GM19351 (cell line): ENCODE results near the gene PSMG4.
"Not testable (repeated sequence)": the region's sequence is repeated elsewhere in the genome, so short reads cannot be mapped to it uniquely, and the experiment has no call there.

ENCODE experiments used
- ATAC-seq: cut with Tn5 transposase; IDR thresholded peaks from one replicate; pipeline ENCODE4 v1.9.1; 2021; ENCODE audit warnings: mild to moderate bottlenecking, moderate library complexity; ENCODE audit not compliant: unreplicated experiment

The PSMG4 gene

GRCh38 chr6:3230256-3230882, 28.4 kb upstream of the PSMG4 start:
- no peak for ATAC-seq

GRCh38 chr6:3230900-3231246, 27.9 kb upstream of the PSMG4 start:
- ATAC-seq: no peak

- no peak for ATAC-seq
These were observed 27.3 kb upstream of the PSMG4 start for GRCh38 chr6:3231247-3232016.

GRCh38 chr6:3232017-3232945, 26.5 kb upstream of the PSMG4 start:
- no peak for ATAC-seq

GRCh38 chr6:3233321-3233720, 25.4 kb upstream of the PSMG4 start:
- no peak for ATAC-seq

- no peak for ATAC-seq
These were observed 24.8 kb upstream of the PSMG4 start for GRCh38 chr6:3233904-3234303.

GRCh38 chr6:3235486-3235885, 23.3 kb upstream of the PSMG4 start:
- peak; percentile 59 for ATAC-seq

- no peak for ATAC-seq
These were observed 22.7 kb upstream of the PSMG4 start for GRCh38 chr6:3236005-3236404.

- no peak for ATAC-seq
These were observed 20.7 kb upstream of the PSMG4 start for GRCh38 chr6:3237761-3238662.

- no peak for ATAC-seq
These were observed 19.5 kb upstream of the PSMG4 start for GRCh38 chr6:3239110-3239830.

GRCh38 chr6:3240595-3240994, 18.2 kb upstream of the PSMG4 start:
- no peak for ATAC-seq

GRCh38 chr6:3241745-3242144, 17.0 kb upstream of the PSMG4 start:
- not testable (repeated sequence) for ATAC-seq

- ATAC-seq: no peak
These were observed 16.0 kb upstream of the PSMG4 start for GRCh38 chr6:3242768-3243167.

- no peak for ATAC-seq
These were observed 14.5 kb upstream of the PSMG4 start for GRCh38 chr6:3244003-3244831.

- not testable (repeated sequence) for ATAC-seq
These were observed 13.9 kb upstream of the PSMG4 start for GRCh38 chr6:3244832-3245161.

- no peak for ATAC-seq
These were observed 13.5 kb upstream of the PSMG4 start for GRCh38 chr6:3245216-3245615.

- no peak for ATAC-seq
These were observed 11.2 kb upstream of the PSMG4 start for GRCh38 chr6:3247255-3248146.

GRCh38 chr6:3249821-3250220, 8.9 kb upstream of the PSMG4 start:
- no peak for ATAC-seq
